Epithelial cell of prostate (primary cell): ENCODE results near the gene C10orf105.

Experiments
- DNase-seq: peaks from one replicate; pipeline ENCODE4 v3.0.0-alpha.2; 2011; ENCODE audit warnings: low read depth, low spot score
- H3K27ac ChIP-seq: fragments of 450-650 bp; 2 replicates; pipeline ENCODE4 v1.5.1; 2017; ENCODE audit warnings: mild to moderate bottlenecking

Gene C10orf105

GRCh38 chr10:71752391-71753090 is 33.0 kb upstream of the C10orf105 start:
- no peak overlapping the region for H3K27ac ChIP-seq
- no peak for DNase-seq

GRCh38 chr10:71751515-71752224 is 32.1 kb upstream of the C10orf105 start:
- no peak overlapping the region for H3K27ac ChIP-seq
- DNase-seq = no peak

- H3K27ac ChIP-seq = no peak overlapping the region
- no peak for DNase-seq
Measured at GRCh38 chr10:71750986-71751385, 31.4 kb upstream of the C10orf105 start.

GRCh38 chr10:71750124-71750841 is 30.7 kb upstream of the C10orf105 start:
- H3K27ac ChIP-seq = no peak overlapping the region
- DNase-seq = no peak

- DNase-seq = no peak
- no peak overlapping the region for H3K27ac ChIP-seq
Measured at GRCh38 chr10:71749396-71749795, 29.8 kb upstream of the C10orf105 start.

- DNase-seq = no peak
- no peak overlapping the region for H3K27ac ChIP-seq
Measured at GRCh38 chr10:71748671-71749191, 29.2 kb upstream of the C10orf105 start.

- no peak for DNase-seq
- peak overlapping the region; percentile 13 for H3K27ac ChIP-seq
Measured at GRCh38 chr10:71747551-71748523, 28.3 kb upstream of the C10orf105 start.

GRCh38 chr10:71747039-71747531 is 27.5 kb upstream of the C10orf105 start:
- DNase-seq = no peak
- H3K27ac ChIP-seq = peak overlapping the region; percentile 13

- no peak for DNase-seq
- no peak overlapping the region for H3K27ac ChIP-seq
Measured at GRCh38 chr10:71746344-71747037, 26.9 kb upstream of the C10orf105 start.

- no peak for DNase-seq
- no peak overlapping the region for H3K27ac ChIP-seq
Measured at GRCh38 chr10:71745664-71746250, 26.2 kb upstream of the C10orf105 start.

GRCh38 chr10:71744897-71745663 is 25.5 kb upstream of the C10orf105 start:
- H3K27ac ChIP-seq = no peak overlapping the region
- no peak for DNase-seq

GRCh38 chr10:71743866-71744265 is 24.3 kb upstream of the C10orf105 start:
- DNase-seq = no peak
- peak overlapping the region; percentile 20 for H3K27ac ChIP-seq

GRCh38 chr10:71743089-71743838 is 23.7 kb upstream of the C10orf105 start:
- peak overlapping the region; percentile 20 for H3K27ac ChIP-seq
- DNase-seq = no peak

GRCh38 chr10:71742301-71743088 is 22.9 kb upstream of the C10orf105 start:
- no peak for DNase-seq
- peak overlapping the region; percentile 10 for H3K27ac ChIP-seq

- no peak for DNase-seq
- no peak overlapping the region for H3K27ac ChIP-seq
Measured at GRCh38 chr10:71741671-71742070, 22.1 kb upstream of the C10orf105 start.

GRCh38 chr10:71741029-71741428 is 21.5 kb upstream of the C10orf105 start:
- H3K27ac ChIP-seq = no peak overlapping the region
- DNase-seq = no peak
